HG02973 (cell line): Measurements from ENCODE around the gene KLHL22.

Experiments
- ATAC-seq: cut with Tn5 transposase; IDR thresholded peaks from one replicate; pipeline ENCODE4 v1.9.1; 2021; ENCODE audit warnings: moderate library complexity; ENCODE audit not compliant: unreplicated experiment

Gene KLHL22

DNA sequence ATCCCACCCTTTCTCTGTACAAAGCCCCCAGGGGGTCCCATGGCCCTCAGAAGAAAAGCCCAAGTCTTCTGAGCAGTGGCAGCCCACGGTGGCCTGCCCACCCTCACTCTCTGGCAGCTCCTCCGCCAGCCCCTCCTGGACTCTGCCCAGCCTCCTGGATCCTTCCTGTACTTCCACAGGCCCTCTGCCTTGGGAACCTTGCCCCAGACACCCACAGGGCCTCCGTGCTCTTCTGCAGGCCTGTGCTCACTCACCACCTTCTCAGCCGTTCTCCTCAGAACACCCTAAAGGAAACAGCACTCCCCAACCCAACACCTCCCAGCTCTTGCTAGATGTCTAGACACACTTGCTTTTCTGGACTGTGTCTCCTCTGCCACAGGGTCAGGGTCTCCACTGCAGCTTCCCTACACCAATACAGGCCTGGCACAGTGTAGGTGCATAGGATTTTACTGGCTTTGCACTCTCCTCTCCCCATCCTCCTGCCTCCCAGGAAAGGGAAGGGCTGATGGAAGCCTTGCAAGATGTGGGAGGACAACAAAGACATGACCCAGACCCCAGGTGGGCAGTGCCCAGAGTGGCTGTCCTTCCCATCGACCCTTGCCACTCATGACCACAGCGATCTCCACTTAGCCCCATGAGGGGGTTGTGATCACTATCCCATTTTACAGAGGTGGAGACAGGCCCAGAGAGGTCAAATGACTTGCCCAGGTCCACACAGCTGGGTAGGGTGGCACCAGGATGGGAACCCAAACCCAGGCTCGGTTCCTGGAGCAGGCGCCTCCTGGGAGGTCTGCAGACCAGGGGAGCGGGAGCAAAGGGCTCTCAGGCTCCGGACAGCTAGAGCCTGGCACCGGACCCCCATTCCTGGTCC is 59.9 kb downstream of the KLHL22 start:
- no peak for ATAC-seq

DNA sequence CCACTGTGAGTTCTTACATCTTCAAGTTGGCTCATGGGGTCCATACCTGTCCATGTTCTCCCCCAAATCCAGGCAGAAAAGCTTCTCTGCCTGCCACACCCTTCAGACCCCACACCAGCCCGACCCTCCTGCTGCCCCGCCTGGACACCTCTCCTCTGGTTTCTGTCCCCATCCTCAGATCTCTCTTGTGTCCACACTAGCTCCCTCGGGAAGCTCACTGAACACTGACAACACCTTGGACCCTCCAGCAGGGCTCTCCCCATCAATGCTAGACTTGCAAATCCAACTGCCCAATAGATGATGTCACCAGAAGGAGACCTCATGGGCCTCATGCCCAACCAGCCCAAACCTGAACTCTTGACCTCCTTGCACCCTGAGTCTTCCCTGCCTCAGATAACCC is 60.8 kb downstream of the KLHL22 start:
- ATAC-seq: no peak

DNA sequence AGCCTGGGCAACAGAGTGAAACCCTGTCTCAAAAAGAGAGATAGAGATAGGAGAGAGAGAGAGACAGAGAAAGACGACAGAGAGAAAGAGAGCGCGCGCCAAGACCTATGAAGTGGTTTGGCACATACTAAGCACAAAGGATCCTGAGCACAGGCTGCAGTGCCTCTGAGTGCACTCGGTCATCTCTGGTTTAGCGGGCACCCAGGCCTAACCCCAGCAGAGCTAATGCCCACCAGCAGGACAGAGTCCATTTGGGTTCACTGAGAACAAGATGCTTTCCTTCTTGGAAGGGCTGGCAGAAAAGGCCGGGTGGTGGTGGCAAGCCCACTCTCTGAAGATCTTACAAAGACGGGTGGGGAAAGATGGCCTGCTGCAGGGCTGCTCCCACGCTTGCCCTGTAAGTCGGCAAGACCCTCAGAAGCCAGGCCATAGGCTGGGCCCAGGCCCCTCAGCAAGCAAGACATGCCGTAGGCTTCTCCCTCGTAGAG is 61.3 kb downstream of the KLHL22 start:
- ATAC-seq: no peak

DNA sequence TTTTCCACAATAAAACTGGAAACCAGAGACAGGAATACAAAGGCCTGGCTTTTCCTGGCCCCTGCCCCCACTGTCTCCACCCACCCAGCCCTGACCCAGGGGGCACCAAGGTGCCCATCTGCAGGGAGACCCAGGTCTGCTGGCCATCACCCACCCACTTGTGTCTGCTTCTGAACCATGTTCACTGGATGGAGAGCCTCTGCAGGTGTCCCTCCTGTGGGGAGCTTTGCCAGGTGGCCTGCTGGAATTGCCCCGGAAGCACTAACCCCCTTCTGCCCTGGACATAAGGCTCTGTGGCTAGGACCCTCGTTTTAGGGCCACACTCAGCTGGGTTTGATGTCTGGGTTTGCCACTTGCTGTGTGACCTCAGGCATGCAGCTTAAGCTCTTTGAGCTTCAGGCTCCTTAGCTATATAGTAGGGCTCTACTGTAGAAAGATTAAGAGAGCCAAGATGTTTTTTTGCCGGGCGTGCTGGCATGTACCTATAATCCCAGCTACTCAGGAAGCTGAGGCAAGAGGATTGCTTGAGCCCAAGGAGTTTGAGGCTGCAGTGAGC is 61.8 kb downstream of the KLHL22 start:
- no peak for ATAC-seq

DNA sequence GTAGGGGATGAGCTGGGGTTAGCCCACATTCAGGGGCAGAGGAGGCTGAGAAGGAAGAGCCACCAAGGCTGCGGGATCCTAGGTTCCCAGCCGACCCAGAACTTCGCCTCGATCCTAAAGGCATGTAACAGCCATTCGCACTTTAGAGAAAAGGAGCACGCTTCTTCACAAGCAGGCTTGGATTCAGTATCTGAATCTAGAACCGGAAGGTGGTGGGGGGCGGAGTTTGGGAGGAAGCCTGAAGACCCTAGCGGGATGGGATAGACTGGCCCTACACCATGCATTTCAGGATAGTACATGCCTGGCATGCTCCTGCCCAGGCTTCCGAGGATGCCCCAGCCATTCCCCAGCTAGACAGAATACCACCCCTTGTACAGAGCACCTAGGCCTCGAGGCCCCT is 62.4 kb downstream of the KLHL22 start:
- no peak for ATAC-seq

DNA sequence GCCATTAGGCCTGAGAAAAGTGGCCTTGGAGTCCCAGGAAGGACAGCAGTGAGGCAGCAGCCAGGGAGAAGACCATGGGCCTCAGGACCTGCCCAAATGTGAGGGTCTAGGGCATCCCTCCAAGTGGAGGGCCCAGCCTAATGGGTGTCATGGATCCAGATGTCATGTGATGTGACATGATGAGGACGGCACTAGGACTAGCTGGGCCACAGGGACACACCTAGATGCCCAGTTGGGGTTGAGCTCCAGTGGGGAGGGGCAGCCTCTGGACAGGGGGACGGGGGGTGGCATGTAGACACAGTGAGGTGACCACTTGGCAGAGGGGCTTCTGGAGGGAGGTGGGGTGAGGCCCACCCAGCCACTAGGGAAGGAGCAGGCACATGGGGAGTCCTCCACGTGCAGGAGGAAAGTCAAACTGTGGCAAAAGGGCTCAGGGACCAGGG is 63.3 kb downstream of the KLHL22 start:
- ATAC-seq: no peak

- ATAC-seq: no peak
These were observed 63.9 kb downstream of the KLHL22 start for GRCh38 chr22:20431511-20432192.

DNA sequence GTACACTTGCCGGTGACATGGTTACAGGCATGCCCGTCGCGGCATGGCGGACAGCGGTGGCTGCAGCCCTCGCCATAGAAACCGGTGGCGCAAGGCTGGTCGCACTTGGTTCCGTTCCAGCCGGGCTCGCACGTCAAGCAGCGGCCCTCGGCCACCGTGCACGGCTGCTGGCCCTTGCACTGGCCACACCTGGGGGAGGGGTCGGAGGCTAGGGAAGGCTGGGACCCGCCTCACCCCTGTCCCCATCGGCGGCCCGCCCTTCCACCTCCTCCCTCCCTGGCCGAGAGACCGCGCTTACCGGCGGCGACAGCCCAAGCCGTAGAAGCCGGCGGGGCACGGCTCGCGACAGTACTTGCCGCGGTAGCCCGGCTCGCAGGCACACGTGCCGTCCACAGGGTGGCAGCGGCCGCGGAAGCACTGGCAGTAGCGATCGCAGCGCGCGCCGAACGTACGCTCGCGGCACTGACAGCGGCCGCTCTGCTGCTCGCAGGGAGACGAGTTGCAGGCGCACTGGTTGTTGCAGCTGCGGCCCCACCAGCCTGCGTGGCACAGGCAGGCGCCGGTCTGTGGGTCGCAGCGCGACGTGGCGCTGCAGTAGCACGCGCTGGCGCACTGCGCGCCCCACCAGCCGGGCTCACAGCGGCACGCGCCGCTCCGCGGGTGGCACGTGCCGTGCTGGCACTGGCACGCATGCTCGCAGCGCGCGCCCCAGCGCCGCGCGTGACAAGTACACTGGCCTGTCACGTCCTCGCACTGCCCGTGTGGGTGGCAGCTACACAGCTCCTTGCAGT is 64.7 kb downstream of the KLHL22 start:
- ATAC-seq: no peak

GRCh38 chr22:20430101-20430719 is 65.4 kb downstream of the KLHL22 start:
- no peak for ATAC-seq

DNA sequence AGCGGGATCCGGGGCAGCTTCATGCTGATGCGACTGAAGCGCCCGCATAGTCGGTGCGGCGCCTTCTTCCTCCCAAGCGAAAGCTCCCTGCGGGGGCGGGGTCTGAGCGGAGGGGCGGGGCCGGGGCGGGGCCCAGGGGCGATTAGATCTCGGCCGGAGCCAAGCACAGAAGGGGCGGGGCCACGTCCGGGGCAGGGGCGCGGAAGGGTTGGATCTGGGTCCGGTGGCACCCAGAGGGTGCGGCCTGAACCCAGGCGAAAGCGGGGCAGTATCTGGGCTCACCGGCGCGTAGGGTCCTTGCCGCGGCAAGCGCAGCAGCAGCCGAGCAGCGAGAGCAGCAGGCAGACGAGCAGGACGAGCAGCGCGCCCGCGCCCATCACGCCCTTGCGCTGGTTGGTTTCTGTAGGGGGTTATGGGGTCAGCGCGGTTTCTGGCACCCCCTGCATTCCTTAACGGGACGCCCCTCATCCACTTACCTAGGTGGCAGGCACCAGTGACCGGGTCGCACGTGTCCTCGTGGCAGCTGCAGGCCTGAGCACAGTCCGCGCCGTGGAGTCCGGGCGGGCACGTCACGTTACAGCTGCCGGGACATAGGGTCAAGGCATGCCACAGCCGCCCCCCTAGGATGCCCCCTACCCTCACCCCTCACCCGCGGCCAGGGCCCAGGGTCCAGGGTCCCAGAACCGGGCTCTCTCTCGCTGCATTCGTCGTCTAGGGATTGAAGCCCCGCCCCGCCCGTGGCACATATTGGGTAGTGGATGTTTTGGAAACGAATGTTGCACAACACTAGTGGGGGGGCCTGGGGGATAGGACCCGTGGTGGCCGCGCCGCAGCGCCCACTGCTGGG is 66.1 kb downstream of the KLHL22 start:
- ATAC-seq: no peak

DNA sequence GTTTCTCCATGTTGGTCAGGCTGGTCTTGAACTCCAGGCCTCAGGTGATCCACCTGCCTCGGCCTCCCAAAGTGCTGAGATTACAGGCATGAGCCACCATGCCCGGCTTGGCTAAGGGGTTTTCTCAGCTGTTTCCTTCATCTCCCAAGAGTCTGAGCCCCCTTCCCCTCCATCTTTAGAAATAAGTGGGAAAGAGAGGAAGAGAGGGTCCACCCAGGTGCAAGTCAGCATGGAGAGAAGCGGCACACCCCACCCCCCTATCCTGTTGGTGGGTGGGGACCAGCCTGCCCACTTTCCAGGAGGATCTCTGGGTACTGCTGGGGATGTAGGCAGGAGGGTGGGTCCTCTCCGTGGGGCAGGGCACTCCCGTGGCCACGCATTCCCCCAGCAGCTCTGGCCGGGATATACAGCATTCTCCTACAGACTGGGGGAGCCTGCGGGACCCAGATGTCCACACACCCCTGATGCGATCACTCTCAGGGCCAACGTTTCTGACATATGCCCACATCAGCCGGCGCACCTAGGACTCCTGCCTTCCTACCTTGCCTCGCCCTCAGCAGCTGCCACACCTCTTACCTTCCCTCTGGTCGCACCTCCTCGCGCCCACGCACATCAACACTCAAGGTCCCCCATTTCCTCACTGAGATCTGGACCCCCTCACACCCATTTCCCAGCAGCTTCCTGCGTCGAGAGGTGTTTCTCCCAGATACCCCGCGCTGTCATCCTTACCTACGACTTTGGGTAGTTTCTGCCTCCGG is 66.9 kb downstream of the KLHL22 start:
- ATAC-seq: no peak

- no peak for ATAC-seq
These were observed 67.6 kb downstream of the KLHL22 start for GRCh38 chr22:20427945-20428417.

GRCh38 chr22:20427104-20427944 is 68.3 kb downstream of the KLHL22 start:
- ATAC-seq: no peak

DNA sequence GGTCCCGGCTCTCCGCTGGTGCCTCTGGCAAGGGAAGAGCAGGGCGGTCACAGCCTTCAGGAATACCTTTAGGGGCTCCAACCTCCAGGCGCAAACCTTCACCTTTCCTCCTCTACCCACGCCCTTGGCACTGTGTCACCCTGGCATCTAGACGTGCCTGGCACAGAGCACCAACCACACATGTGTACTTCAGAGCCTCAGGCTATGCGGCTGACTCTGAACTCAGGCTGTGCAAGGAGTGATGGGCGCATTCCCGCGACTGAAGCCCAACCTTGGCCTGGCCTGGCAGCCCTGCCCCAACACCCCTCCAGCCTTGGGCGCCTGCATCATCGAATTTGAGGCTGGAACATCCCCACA is 69.4 kb downstream of the KLHL22 start:
- no peak for ATAC-seq

GRCh38 chr22:20425566-20426258 is 69.9 kb downstream of the KLHL22 start:
- no peak for ATAC-seq

GRCh38 chr22:20424932-20425565 is 70.5 kb downstream of the KLHL22 start:
- no peak for ATAC-seq

- ATAC-seq: no peak
These were observed 71.0 kb downstream of the KLHL22 start for GRCh38 chr22:20424568-20424931.
